T-cell (primary cell): ENCODE data around the gene ABCC2. TPM values are rescaled to one million over a fixed set of nuclear protein-coding genes. Genes with fewer than 3 reads are reported as not detected.
"Not testable (repeated sequence)": the region's sequence is repeated elsewhere in the genome, so short reads cannot be mapped to it uniquely, and the experiment has no call there.

ENCODE experiments used
- ATAC-seq, 4 experiments: fragments of 200-7000 bp in 3 of 4; fragments of 150-1000 bp in 1 of 4; cut with Tn5 transposase; replicated peaks in 1 of 4; 1 replicate in 3 of 4; 2 replicates in 1 of 4; pipeline ENCODE4 v1.10.0; 2021; ENCODE audit warnings: moderate library complexity in 3 of 4, mild to moderate bottlenecking in 2 of 4, moderate number of reproducible peaks in 1 of 4
- CTCF ChIA-PET, 2 donors: fragments of 300-600 bp; sonication (Branson Sonifier 250); formaldehyde crosslinking; loops; one replicate each; lab custom pipeline; 2022; ENCODE audit warnings: antibody characterized with exemption in 2 of 2; lab: Charles Lee
- POLR2A ChIA-PET, 2 donors: fragments of 300-600 bp; sonication (Branson Sonifier 250); formaldehyde crosslinking; loops; one replicate each; lab custom pipeline; 2022; ENCODE audit warnings: antibody characterized with exemption in 2 of 2; lab: Charles Lee
- DNase-seq, 35 experiments: peaks; one replicate each; pipeline versions ENCODE4 v3.0.0 to v3.0.0-alpha.2; 2013 to 2023
- H3K27ac ChIP-seq: one replicate; pipeline ENCODE4 v1.5.1; 2013; ENCODE audit warnings: low read length
- H3K27me3 ChIP-seq, 2 experiments: replicated peaks in 1 of 2; 1 replicate in 1 of 2; 2 replicates in 1 of 2; pipeline versions ENCODE4 v1.6.1 to v1.7.0; 2013; ENCODE audit warnings: low read length in 1 of 2, mixed read lengths in 1 of 2; ENCODE audit not compliant: control insufficient read depth in 2 of 2, insufficient read depth in 2 of 2; ENCODE audit errors: extremely low read depth in 1 of 2
- H3K36me3 ChIP-seq, 2 donors: 1 replicate in 1 of 2; 2 replicates in 1 of 2; pipeline versions ENCODE4 v1.6.1 to v1.7.0; 2013; ENCODE audit warnings: low read length in 1 of 2; ENCODE audit not compliant: control insufficient read depth in 2 of 2, insufficient read depth in 1 of 2; ENCODE audit errors: extremely low read depth in 1 of 2
- H3K4me1 ChIP-seq, 2 experiments: 1 replicate in 1 of 2; 2 replicates in 1 of 2; pipeline versions ENCODE4 v1.6.1 to v1.7.0; 2013; ENCODE audit warnings: low read length in 2 of 2, mixed read lengths in 1 of 2; ENCODE audit not compliant: insufficient read depth in 2 of 2, control insufficient read depth in 1 of 2; ENCODE audit errors: extremely low read depth in 1 of 2
- H3K4me3 ChIP-seq, 2 donors: 1 replicate in 1 of 2; 2 replicates in 1 of 2; pipeline versions ENCODE4 v1.5.1 to v1.7.0; 2013; ENCODE audit warnings: mild to moderate bottlenecking in 2 of 2, low read length in 1 of 2, moderate library complexity in 1 of 2; ENCODE audit not compliant: control insufficient read depth in 1 of 2; ENCODE audit errors: extremely low read depth in 1 of 2
- H3K9me3 ChIP-seq: 2 replicates; pipeline ENCODE4 v1.7.0; 2013
- H3K27ac Mint-ChIP-seq, 2 donors: one replicate each; pipeline ENCODE4 v1.8.0; 2020 to 2021; ENCODE audit warnings: mild to moderate bottlenecking in 2 of 2, mixed read lengths in 2 of 2
- H3K27me3 Mint-ChIP-seq, 2 donors: one replicate each; pipeline ENCODE4 v1.8.0; 2021 to 2022; ENCODE audit warnings: mixed read lengths in 2 of 2
- H3K36me3 Mint-ChIP-seq: one replicate; pipeline ENCODE4 v1.8.0; 2021; ENCODE audit warnings: mixed read lengths
- H3K4me1 Mint-ChIP-seq, 3 donors: one replicate each; pipeline ENCODE4 v1.8.0; 2020 to 2022; ENCODE audit warnings: mixed read lengths in 3 of 3, mild to moderate bottlenecking in 1 of 3
- H3K4me3 Mint-ChIP-seq, 3 donors: one replicate each; pipeline ENCODE4 v1.8.0; 2020 to 2022; ENCODE audit warnings: mild to moderate bottlenecking in 3 of 3, mixed read lengths in 3 of 3, moderate library complexity in 3 of 3
- H3K9me3 Mint-ChIP-seq, 3 donors: one replicate each; pipeline ENCODE4 v1.8.0; 2020 to 2022; ENCODE audit warnings: mixed read lengths in 3 of 3
- WGBS: methylation state at CpG from one replicate; pipeline ENCODE4 v1.1.5; 2013; ENCODE audit warnings: missing lambda C conversion rate; ENCODE audit not compliant: insufficient coverage; 5-methylcytosine and 5-hydroxymethylcytosine counted together
- total RNA-seq, 35 experiments: library from RNA in 6 of 35; stranded (reverse) in 6 of 35; fragments of 120-200 nt in 1 of 35; gene quantifications; one replicate each; pipeline versions ENCODE4 v1.2.1 to v1.2.4 and lab custom pipeline; 2013 to 2026

The ABCC2 gene
- total RNA-seq, 5 donors from 2014 or later (not counting 1 experiment from before 2014, with no cell fraction given), result 2.8 to 5.6 (median 4.0) TPM

DNA sequence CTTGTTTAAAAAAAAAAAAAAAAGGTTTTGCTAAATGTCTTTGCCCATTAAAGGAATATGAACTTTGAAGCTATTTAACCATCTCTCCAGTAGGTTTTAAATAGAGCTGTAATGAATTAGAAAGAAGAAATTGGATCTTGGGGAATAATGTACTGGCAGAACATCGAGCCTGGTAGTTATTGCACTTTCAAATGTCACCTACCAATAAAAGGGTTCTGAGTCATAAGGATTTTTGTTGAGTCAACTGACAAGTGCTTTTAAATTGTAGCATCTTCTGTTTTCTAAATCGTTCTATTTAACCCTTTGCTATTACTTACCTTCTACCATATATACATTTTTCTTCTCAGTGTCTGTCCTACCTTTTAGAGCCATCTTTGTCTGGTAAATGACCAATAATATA, 39.7 kb upstream of the ABCC2 start:
- peaks cover 0 to 2% of the 10 kb centered on the region in 2 experiments for H3K4me1 ChIP-seq
- ATAC-seq (no peak), DNase-seq (no peak)
- no CpG with 5 or more reads among the region's 2 CpGs for WGBS
- peaks cover 70% of the 10 kb centered on the region for H3K36me3 Mint-ChIP-seq
- ChIA-PET POLR2A (interaction anchor here in 1 of 2 donors (0.6 to 0.7 kb wide), 3 partner anchors 11 to 68 kb away, joined by 3 to 5 read pairs (median 4); no protein-coding TSS in a partner anchor), CTCF (interaction anchor here (0.7 to 0.9 kb wide), 2 partner anchors 10 to 478 kb away, joined by 4 to 8 read pairs; partner anchors contain the start of genes COX15 (in 1 of the 2) and CUTC (in 1 of the 2))
- H3K4me1 Mint-ChIP-seq, result peaks cover 18 to 23% (median 19%) of the 10 kb centered on the region in 3 donors
- peaks cover 9% of the 10 kb centered on the region for H3K9me3 ChIP-seq
- H3K27me3 Mint-ChIP-seq, result no peaks in the 10 kb centered on the region
- H3K27ac ChIP-seq, result no peak overlapping the region
- no peak overlapping the region for H3K27ac Mint-ChIP-seq
- no peaks in the 10 kb centered on the region for H3K27me3 ChIP-seq
- peaks cover 12 to 75% of the 10 kb centered on the region in 2 donors for H3K36me3 ChIP-seq
- no peak overlapping the region for H3K4me3 ChIP-seq
- no peak overlapping the region for H3K4me3 Mint-ChIP-seq
- peaks cover 6 to 18% (median 9%) of the 10 kb centered on the region in 3 donors for H3K9me3 Mint-ChIP-seq

- POLR2A ChIA-PET, result interaction anchor here in 1 of 2 donors (0.6 kb wide), 1 partner anchor 85 kb away, joined by 3 read pairs; no protein-coding TSS in a partner anchor
- no peak overlapping the region for H3K4me3 ChIP-seq
- Mint-ChIP-seq H3K27me3 (no peaks in the 10 kb centered on the region), H3K4me1 (peaks cover 25 to 29% (median 25%) of the 10 kb centered on the region in 3 donors), H3K4me3 (no peak overlapping the region), H3K36me3 (peaks cover 73% of the 10 kb centered on the region), H3K27ac (no peak overlapping the region), H3K9me3 (peaks cover 6 to 18% (median 9%) of the 10 kb centered on the region in 3 donors)
- CTCF ChIA-PET, result interaction anchor here in 1 of 2 donors (0.9 kb wide), 1 partner anchor 11 kb away, joined by 4 read pairs; the partner anchor contains the start of genes COX15 and CUTC
- peaks cover 12 to 86% of the 10 kb centered on the region in 2 donors for H3K36me3 ChIP-seq
- DNase-seq, result no peak
- H3K27ac ChIP-seq, result no peak overlapping the region
- ATAC-seq, result no peak
- H3K27me3 ChIP-seq, result no peaks in the 10 kb centered on the region
- H3K9me3 ChIP-seq, result peaks cover 9% of the 10 kb centered on the region
- WGBS, result no CpG with 5 or more reads among the region's 3 CpGs
- peaks cover 0 to 2% of the 10 kb centered on the region in 2 experiments for H3K4me1 ChIP-seq
Observed at GRCh38 chr10:99743841-99744240, 38.6 kb upstream of the ABCC2 start.

- H3K9me3 ChIP-seq, DNase-seq, H3K27ac Mint-ChIP-seq, H3K9me3 Mint-ChIP-seq, H3K27me3 ChIP-seq, CTCF ChIA-PET, H3K4me1 ChIP-seq, H3K27ac ChIP-seq, H3K27me3 Mint-ChIP-seq, H3K4me3 Mint-ChIP-seq, ATAC-seq, POLR2A ChIA-PET, H3K4me3 ChIP-seq: not testable (repeated sequence)
- Mint-ChIP-seq H3K4me1 (peaks cover 22 to 27% (median 24%) of the 10 kb centered on the region in 3 donors), H3K36me3 (peaks cover 68% of the 10 kb centered on the region)
- WGBS, result no CpG with 5 or more reads among the region's 2 CpGs
- H3K36me3 ChIP-seq, result peaks cover 12 to 83% of the 10 kb centered on the region in 2 donors
Observed at GRCh38 chr10:99746166-99746565, 36.3 kb upstream of the ABCC2 start.

- CTCF ChIA-PET, result no interaction called here
- no peak for DNase-seq
Observed at GRCh38 chr10:99748823-99749451, 33.5 kb upstream of the ABCC2 start.

DNA sequence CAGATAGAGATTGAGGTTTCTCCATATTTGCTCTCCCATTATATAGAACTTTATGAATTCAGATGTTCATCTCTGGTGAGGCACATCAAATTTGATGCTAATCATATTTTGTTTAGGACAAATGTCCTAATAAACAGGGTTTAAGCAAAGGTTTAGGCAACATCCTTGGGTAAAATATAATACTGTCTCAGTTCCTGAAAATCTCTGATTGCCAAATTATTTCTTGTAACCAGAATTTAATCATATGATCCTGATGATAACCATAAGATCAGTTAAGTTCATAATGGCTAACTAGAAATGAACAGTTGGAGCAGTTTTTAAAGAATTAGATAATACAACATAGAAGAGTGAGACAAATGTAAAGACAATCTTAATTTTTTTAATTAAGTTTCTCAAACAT, 31.8 kb upstream of the ABCC2 start:
- H3K4me3 Mint-ChIP-seq, result no peak overlapping the region
- ATAC-seq, result no peak
- peaks cover 3 to 82% of the 10 kb centered on the region in 2 donors for H3K36me3 ChIP-seq
- no peaks in the 10 kb centered on the region for H3K27me3 Mint-ChIP-seq
- H3K4me1 ChIP-seq, result no peaks in the 10 kb centered on the region
- H3K4me1 Mint-ChIP-seq, result peaks cover 9 to 13% (median 9%) of the 10 kb centered on the region in 3 donors
- H3K9me3 Mint-ChIP-seq, result no peaks in the 10 kb centered on the region
- H3K36me3 Mint-ChIP-seq, result peaks cover 64% of the 10 kb centered on the region
- H3K27me3 ChIP-seq, result no peaks in the 10 kb centered on the region
- no peak overlapping the region for H3K27ac ChIP-seq
- H3K4me3 ChIP-seq, result no peak overlapping the region
- no peak for DNase-seq
- H3K27ac Mint-ChIP-seq, result no peak overlapping the region
- ChIA-PET CTCF (no interaction called here), POLR2A (no interaction called here)
- H3K9me3 ChIP-seq, result no peaks in the 10 kb centered on the region

More at GRCh38 chr10:99748823-99749451, 33.5 kb upstream of the ABCC2 start:
- H3K27me3 ChIP-seq, result no peaks in the 10 kb centered on the region
- H3K4me3 Mint-ChIP-seq, result no peak overlapping the region
- H3K27ac ChIP-seq, result no peak overlapping the region
- H3K36me3 Mint-ChIP-seq, result peaks cover 60% of the 10 kb centered on the region
- no CpG with 5 or more reads among the region's 2 CpGs for WGBS
- no peak for ATAC-seq
- H3K9me3 ChIP-seq, result no peaks in the 10 kb centered on the region
- H3K36me3 ChIP-seq, result peaks cover 3 to 80% of the 10 kb centered on the region in 2 donors
- no peaks in the 10 kb centered on the region for H3K9me3 Mint-ChIP-seq
- H3K27ac Mint-ChIP-seq, result no peak overlapping the region
- H3K4me3 ChIP-seq, result no peak overlapping the region
- POLR2A ChIA-PET, result interaction anchor here in 1 of 2 donors (0.7 kb wide), 1 partner anchor 223 kb away, joined by 3 read pairs; no protein-coding TSS in a partner anchor
- H3K4me1 Mint-ChIP-seq, result peaks cover 9 to 13% (median 9%) of the 10 kb centered on the region in 3 donors
- no peaks in the 10 kb centered on the region for H3K4me1 ChIP-seq
- H3K27me3 Mint-ChIP-seq, result no peaks in the 10 kb centered on the region

DNA sequence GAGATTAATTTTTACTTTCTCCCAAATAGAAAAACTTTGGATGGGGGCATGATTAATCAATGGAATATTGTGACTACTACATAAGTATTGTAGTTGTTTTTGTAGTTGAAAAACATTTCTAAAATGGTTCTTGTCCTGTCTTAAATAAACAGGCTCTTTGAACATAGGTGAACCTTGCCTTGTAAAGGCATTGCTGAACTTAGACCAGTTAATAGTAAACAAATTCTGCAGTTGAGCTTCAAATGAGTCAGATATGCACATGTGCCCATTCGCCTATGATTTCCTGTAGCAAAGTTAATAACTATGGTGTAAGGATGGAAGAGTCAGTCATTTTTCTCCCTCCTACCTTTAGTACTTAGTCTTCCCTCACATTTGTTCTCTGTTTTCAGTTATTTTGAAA, 27.8 kb upstream of the ABCC2 start:
- no peak overlapping the region for H3K4me3 ChIP-seq
- POLR2A ChIA-PET, result interaction anchor here in 1 of 2 donors (1.0 kb wide), 1 partner anchor 9 kb away, joined by 6 read pairs; no protein-coding TSS in a partner anchor
- Mint-ChIP-seq H3K4me3 (no peak overlapping the region), H3K36me3 (peaks cover 83% of the 10 kb centered on the region), H3K27me3 (no peaks in the 10 kb centered on the region), H3K9me3 (no peaks in the 10 kb centered on the region), H3K4me1 (peaks cover 0 to 2% (median under 1%) of the 10 kb centered on the region in 3 donors), H3K27ac (no peak overlapping the region)
- CTCF ChIA-PET, result no interaction called here
- DNase-seq, result no peak
- H3K4me1 ChIP-seq, result no peaks in the 10 kb centered on the region
- WGBS, result no CpG with 5 or more reads among the region's 1 CpG
- no peak overlapping the region for H3K27ac ChIP-seq
- H3K36me3 ChIP-seq, result peaks cover under 1 to 81% of the 10 kb centered on the region in 2 donors
- H3K9me3 ChIP-seq, result no peaks in the 10 kb centered on the region
- ATAC-seq, result no peak
- H3K27me3 ChIP-seq, result no peaks in the 10 kb centered on the region
